A549 (cell line): ENCODE results near the gene MLLT1. TPM values are rescaled to one million over a fixed set of nuclear protein-coding genes. Genes with fewer than 3 reads are reported as not detected.

Experiments
- ATAC-seq, 2 experiments: fragments of 200-7000 bp in 1 of 2; fragments of >200 bp in 1 of 2; cut with Nextera tagmentation in 1 of 2; cut with Tn5 transposase in 1 of 2; 3 replicates each; pipeline versions ENCODE4 v1.8.0 to v1.9.1; 2018 to 2020; ENCODE audit warnings: mild to moderate bottlenecking in 1 of 2, moderate library complexity in 1 of 2
- CTCF ChIA-PET: fragments of 300-600 bp; sonication (Branson Sonifier 250); formaldehyde crosslinking; extraction: SDS; loops from one replicate; lab custom pipeline; 2021; ENCODE audit warnings: antibody characterized with exemption, inconsistent platforms; lab: Yijun Ruan, JAX
- POLR2A ChIA-PET: fragments of 350-600 bp; formaldehyde crosslinking; extraction: SDS; loops from one replicate; lab custom pipeline; 2021; ENCODE audit warnings: antibody characterized with exemption, inconsistent platforms; lab: Yijun Ruan, JAX
- DNase-seq, 2 experiments: peaks; one replicate each; pipeline versions ENCODE4 v3.0.0 to v3.0.0-alpha.2; 2011 to 2016; ENCODE audit warnings: low read depth in 1 of 2, low spot score in 1 of 2
- FAIRE-seq: peaks from 2 replicates; lab custom pipeline; 2011; peaks lifted over from hg19 to GRCh38; lab: Jason Lieb, UNC
- H3K27ac ChIP-seq, 2 experiments: fragments of >200 bp; sonication (Bioruptor Twin); formaldehyde crosslinking; 3 replicates each; pipeline ENCODE4 v1.5.1; 2016 to 2017
- H3K4me1 ChIP-seq: fragments of >200 bp; sonication (Bioruptor Twin); formaldehyde crosslinking; 3 replicates; pipeline ENCODE4 v1.6.1; 2016
- H3K4me2 ChIP-seq: fragments of >200 bp; sonication (Bioruptor Twin); formaldehyde crosslinking; 3 replicates; pipeline ENCODE4 v1.6.1; 2016
- H3K4me3 ChIP-seq: fragments of >200 bp; sonication (Bioruptor Twin); formaldehyde crosslinking; 3 replicates; pipeline ENCODE4 v1.5.1; 2016
- H3K9me3 ChIP-seq: fragments of >200 bp; sonication (Bioruptor Twin); formaldehyde crosslinking; 3 replicates; pipeline ENCODE4 v1.6.1; 2016
- CBX8 ChIP-seq: fragments of 200-600 bp; sonication (generic); IDR thresholded peaks from 2 replicates; pipeline ENCODE4 v1.6.1; 2016
- CEBPB ChIP-seq, 2 experiments: fragments of >200 bp in 1 of 2; sonication (Bioruptor Twin) in 1 of 2; formaldehyde crosslinking in 1 of 2; IDR thresholded peaks; 2 replicates each; pipeline ENCODE4 v1.6.1; 2012 to 2016
- CHD2 ChIP-seq: fragments of 150-350 bp; IDR thresholded peaks from 2 replicates; pipeline ENCODE4 v1.6.1; 2014; ENCODE audit warnings: low read length; ENCODE audit not compliant: partially characterized antibody
- ESRRA ChIP-seq: fragments of 150-350 bp; IDR thresholded peaks from 2 replicates; pipeline ENCODE4 v1.6.1; 2014; ENCODE audit warnings: mild to moderate bottlenecking, low read length, borderline replicate concordance
- FOSB ChIP-seq: fragments of 250-450 bp; sonication (Bioruptor Pico); IDR thresholded peaks from 2 replicates; pipeline ENCODE4 v1.5.0; 2020; ENCODE audit warnings: mild to moderate bottlenecking, moderate library complexity
- FOXS1 ChIP-seq: fragments of 250-450 bp; sonication (Bioruptor Pico); IDR thresholded peaks from 2 replicates; pipeline ENCODE4 v1.5.0; 2020; ENCODE audit warnings: mild to moderate bottlenecking, moderate library complexity
- HEYL ChIP-seq: fragments of 250-450 bp; sonication (Bioruptor Pico); IDR thresholded peaks from 2 replicates; pipeline ENCODE4 v1.8.0; 2021; ENCODE audit warnings: mild to moderate bottlenecking, moderate library complexity
- HOXA7 ChIP-seq: fragments of 250-450 bp; sonication (Bioruptor Pico); IDR thresholded peaks from 2 replicates; pipeline ENCODE4 v1.5.0; 2020; ENCODE audit warnings: mild to moderate bottlenecking, moderate library complexity
- HOXB5 ChIP-seq: fragments of 250-450 bp; sonication (Bioruptor Pico); IDR thresholded peaks from 2 replicates; pipeline ENCODE4 v1.5.0; 2020; ENCODE audit warnings: mild to moderate bottlenecking, moderate library complexity
- KDM1A ChIP-seq: fragments of 200-600 bp; sonication (generic); IDR thresholded peaks from 2 replicates; pipeline ENCODE4 v1.6.1; 2016; ENCODE audit warnings: low read depth, mild to moderate bottlenecking
- MAZ ChIP-seq: fragments of 150-350 bp; IDR thresholded peaks from 2 replicates; pipeline ENCODE4 v1.6.1; 2014; ENCODE audit warnings: antibody characterized with exemption, low read depth, low read length, borderline replicate concordance
- POLR2AphosphoS2 ChIP-seq: conservative IDR thresholded peaks from 2 replicates; pipeline ENCODE4 v1.6.1; 2012; ENCODE audit warnings: low read length, improper control_type of control experiment, inconsistent platforms
- RARB ChIP-seq: fragments of 250-450 bp; sonication (Bioruptor Pico); IDR thresholded peaks from 2 replicates; pipeline ENCODE4 v1.8.0; 2021; ENCODE audit warnings: mild to moderate bottlenecking, moderate library complexity
- RCOR1 ChIP-seq: fragments of 150-350 bp; IDR thresholded peaks from 2 replicates; pipeline ENCODE4 v1.6.1; 2014; ENCODE audit warnings: antibody characterized with exemption, low read length, low read depth
- RFX5 ChIP-seq: fragments of 450-650 bp; IDR thresholded peaks from 2 replicates; pipeline ENCODE4 v1.7.1; 2014; ENCODE audit warnings: antibody characterized with exemption, mild to moderate bottlenecking, moderate library complexity
- RNF2 ChIP-seq: fragments of 200-600 bp; sonication (generic); IDR thresholded peaks from 2 replicates; pipeline ENCODE4 v1.6.1; 2016; ENCODE audit warnings: low read depth, mild to moderate bottlenecking, antibody characterized with exemption, moderate library complexity, borderline replicate concordance
- SREBF2 ChIP-seq: fragments of 450-650 bp; IDR thresholded peaks from 2 replicates; pipeline ENCODE4 v1.6.1; 2014; ENCODE audit warnings: mild to moderate bottlenecking, moderate library complexity
- ZFP36 ChIP-seq: fragments of 450-650 bp; IDR thresholded peaks from 2 replicates; pipeline ENCODE4 v1.6.1; 2014; ENCODE audit warnings: borderline replicate concordance; ENCODE audit not compliant: partially characterized antibody
- ZSCAN20 ChIP-seq: fragments of 250-450 bp; sonication (Bioruptor Pico); IDR thresholded peaks from 2 replicates; pipeline ENCODE4 v1.8.0; 2022; ENCODE audit warnings: mild to moderate bottlenecking, moderate library complexity
- WGBS: methylation state at CpG from one replicate; pipeline ENCODE4 v1.1.6; 2017; ENCODE audit errors: missing lambda C conversion rate; 5-methylcytosine and 5-hydroxymethylcytosine counted together
- polyA plus RNA-seq, 4 experiments: library from polyadenylated mRNA; depleted of rRNA in 3 of 4; stranded (reverse); fragments of >200 nt; fragmentation: RNase III in 1 of 4; extraction: RNeasy Plus Mini Kit Qiagen cat#74134 plus additional on column Dnase treatment in 1 of 4; gene quantifications; 2 replicates in 3 of 4; 3 replicates in 1 of 4; pipeline ENCODE4 v1.2.3, GENCODE V29; 2011 to 2017
- TF ChIP-seq, protein P1 (sequence below): fragments of 150-350 bp; IDR thresholded peaks from 2 replicates; pipeline ENCODE4 v1.6.1; 2014; ENCODE audit warnings: low read depth, mild to moderate bottlenecking, low read length
- TF ChIP-seq, protein P2 (sequence below): fragments of 200-600 bp; sonication (generic); IDR thresholded peaks from 2 replicates; pipeline ENCODE4 v1.6.1; 2016; ENCODE audit warnings: antibody characterized with exemption, mild to moderate bottlenecking, moderate library complexity

The MLLT1 gene
- polyA plus RNA-seq, 2 of the 4 experiments (the other 2 are of a cell fraction): 7.4 to 17.5 TPM

DNA sequence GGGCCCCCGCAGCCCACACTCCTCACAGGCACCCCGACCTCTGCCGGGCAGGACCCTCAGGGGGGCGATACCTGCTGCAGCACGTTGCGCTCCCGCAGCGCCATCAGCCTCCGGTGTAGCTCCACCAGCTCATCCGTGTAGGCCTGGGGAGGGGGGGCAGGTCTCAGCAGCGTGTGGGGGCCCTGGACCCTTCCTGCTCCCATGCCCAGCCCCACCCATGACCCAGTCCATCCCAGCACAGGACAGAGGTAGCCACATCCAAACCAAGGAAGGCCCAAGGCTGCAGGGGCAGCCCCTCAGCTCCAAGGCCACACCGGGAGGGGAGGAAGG is 66.5 kb downstream of the MLLT1 start:
- TF ChIP-seq CBX8: no peak
- TF ChIP-seq RARB (CRISPR knock-in tag): no peak
- TF ChIP-seq HOXB5 (CRISPR knock-in tag): no peak
- TF ChIP-seq ZFP36: no peak
- no peak for TF ChIP-seq ZSCAN20 (CRISPR knock-in tag)
- no peak for TF ChIP-seq RFX5
- no peak for TF ChIP-seq RNF2
- no peak for TF ChIP-seq FOSB (CRISPR knock-in tag)
- TF ChIP-seq RCOR1: no peak
- TF ChIP-seq CHD2: no peak
- TF ChIP-seq CEBPB (IDR thresholded peaks at IDR 0.05): no peak
- TF ChIP-seq HOXA7 (CRISPR knock-in tag): no peak
- TF ChIP-seq, protein P1, sequence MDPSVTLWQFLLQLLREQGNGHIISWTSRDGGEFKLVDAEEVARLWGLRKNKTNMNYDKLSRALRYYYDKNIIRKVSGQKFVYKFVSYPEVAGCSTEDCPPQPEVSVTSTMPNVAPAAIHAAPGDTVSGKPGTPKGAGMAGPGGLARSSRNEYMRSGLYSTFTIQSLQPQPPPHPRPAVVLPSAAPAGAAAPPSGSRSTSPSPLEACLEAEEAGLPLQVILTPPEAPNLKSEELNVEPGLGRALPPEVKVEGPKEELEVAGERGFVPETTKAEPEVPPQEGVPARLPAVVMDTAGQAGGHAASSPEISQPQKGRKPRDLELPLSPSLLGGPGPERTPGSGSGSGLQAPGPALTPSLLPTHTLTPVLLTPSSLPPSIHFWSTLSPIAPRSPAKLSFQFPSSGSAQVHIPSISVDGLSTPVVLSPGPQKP: no peak
- no peak for TF ChIP-seq FOXS1 (CRISPR knock-in tag)
- no peak for TF ChIP-seq KDM1A
- no peak for TF ChIP-seq POLR2AphosphoS2
- TF ChIP-seq ESRRA: no peak
- no peak overlapping the region for H3K27ac ChIP-seq
- no peak for FAIRE-seq
- POLR2A ChIA-PET: no interaction called here
- WGBS: 96% methylated on average over 5 of the region's 12 CpGs
- H3K9me3 ChIP-seq: no peaks in the 10 kb centered on the region
- no peak for ATAC-seq
- CTCF ChIA-PET: interaction anchor here (2.0 kb wide), 1 partner anchor 10 kb away, joined by 4 read pairs; no protein-coding TSS in a partner anchor
- H3K4me3 ChIP-seq: no peak overlapping the region
- H3K4me1 ChIP-seq: no peaks in the 10 kb centered on the region
- H3K4me2 ChIP-seq: no peak overlapping the region
- no peak for DNase-seq

DNA sequence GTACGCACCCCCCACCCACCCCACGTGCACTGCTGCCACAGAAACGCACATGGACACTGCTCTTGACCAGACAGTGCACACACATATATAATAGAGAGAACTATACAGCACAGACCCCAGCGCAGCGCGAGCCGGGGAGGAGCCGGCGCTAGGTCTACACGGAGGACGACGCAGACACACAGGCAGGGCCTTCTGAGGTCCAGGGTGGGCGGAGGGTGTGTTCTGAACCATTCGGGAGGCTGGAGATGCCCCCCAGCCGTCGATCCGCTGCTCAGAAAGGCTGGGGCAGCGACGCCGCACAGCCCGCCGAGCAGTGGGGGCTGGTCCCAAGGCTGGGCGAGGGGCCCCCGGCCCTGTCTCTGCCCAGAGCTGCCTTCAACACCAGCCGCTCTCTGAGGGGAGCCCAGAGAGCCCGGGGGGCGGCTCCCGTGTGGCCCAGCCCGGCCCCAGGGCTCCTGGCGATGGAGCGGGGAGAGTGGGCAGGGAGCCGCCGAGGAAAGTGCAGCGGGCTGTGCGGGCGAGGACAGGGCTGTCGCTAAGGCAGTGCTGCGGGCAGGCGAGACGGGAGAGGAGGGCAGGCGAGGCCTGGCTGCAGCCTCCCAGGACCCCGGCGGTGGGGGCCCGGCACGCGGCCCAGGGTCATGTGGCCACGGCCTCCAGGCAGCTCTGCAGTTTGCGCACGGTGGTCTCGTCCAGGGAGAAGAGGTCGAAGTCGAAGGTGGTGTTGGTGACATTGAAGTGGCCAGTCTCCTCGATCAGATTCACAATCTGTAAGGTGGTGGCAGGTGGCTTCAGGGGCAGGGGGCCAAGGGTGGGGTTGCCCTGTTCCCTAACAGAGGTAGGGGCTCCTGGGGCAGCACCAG is 67.1 kb downstream of the MLLT1 start:
- WGBS: 96% methylated on average over 34 of the region's 53 CpGs
- DNase-seq (no peak), FAIRE-seq (no peak), ATAC-seq (no peak)
- H3K4me1 ChIP-seq: no peaks in the 10 kb centered on the region
- CTCF ChIA-PET: interaction anchor here (2.0 kb wide), 1 partner anchor 11 kb away, joined by 4 read pairs; no protein-coding TSS in a partner anchor
- POLR2A ChIA-PET: no interaction called here
- no peak overlapping the region for H3K27ac ChIP-seq
- H3K9me3 ChIP-seq: no peaks in the 10 kb centered on the region
- no peak for TF ChIP-seq SREBF2
- TF ChIP-seq HEYL (CRISPR knock-in tag): no peak
- no peak for TF ChIP-seq ZSCAN20 (CRISPR knock-in tag)
- TF ChIP-seq CEBPB (IDR thresholded peaks at IDR 0.05): no peak
- no peak for TF ChIP-seq MAZ
- no peak for TF ChIP-seq RARB (CRISPR knock-in tag)
- TF ChIP-seq, protein P2, sequence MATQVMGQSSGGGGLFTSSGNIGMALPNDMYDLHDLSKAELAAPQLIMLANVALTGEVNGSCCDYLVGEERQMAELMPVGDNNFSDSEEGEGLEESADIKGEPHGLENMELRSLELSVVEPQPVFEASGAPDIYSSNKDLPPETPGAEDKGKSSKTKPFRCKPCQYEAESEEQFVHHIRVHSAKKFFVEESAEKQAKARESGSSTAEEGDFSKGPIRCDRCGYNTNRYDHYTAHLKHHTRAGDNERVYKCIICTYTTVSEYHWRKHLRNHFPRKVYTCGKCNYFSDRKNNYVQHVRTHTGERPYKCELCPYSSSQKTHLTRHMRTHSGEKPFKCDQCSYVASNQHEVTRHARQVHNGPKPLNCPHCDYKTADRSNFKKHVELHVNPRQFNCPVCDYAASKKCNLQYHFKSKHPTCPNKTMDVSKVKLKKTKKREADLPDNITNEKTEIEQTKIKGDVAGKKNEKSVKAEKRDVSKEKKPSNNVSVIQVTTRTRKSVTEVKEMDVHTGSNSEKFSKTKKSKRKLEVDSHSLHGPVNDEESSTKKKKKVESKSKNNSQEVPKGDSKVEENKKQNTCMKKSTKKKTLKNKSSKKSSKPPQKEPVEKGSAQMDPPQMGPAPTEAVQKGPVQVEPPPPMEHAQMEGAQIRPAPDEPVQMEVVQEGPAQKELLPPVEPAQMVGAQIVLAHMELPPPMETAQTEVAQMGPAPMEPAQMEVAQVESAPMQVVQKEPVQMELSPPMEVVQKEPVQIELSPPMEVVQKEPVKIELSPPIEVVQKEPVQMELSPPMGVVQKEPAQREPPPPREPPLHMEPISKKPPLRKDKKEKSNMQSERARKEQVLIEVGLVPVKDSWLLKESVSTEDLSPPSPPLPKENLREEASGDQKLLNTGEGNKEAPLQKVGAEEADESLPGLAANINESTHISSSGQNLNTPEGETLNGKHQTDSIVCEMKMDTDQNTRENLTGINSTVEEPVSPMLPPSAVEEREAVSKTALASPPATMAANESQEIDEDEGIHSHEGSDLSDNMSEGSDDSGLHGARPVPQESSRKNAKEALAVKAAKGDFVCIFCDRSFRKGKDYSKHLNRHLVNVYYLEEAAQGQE: no peak
- no peak overlapping the region for H3K4me3 ChIP-seq
- H3K4me2 ChIP-seq: no peak overlapping the region
